ENCODE results near the gene NUB1. TPM values are rescaled to one million over a fixed set of nuclear protein-coding genes. Genes with fewer than 3 reads are reported as not detected.

NUB1 gene
- total and polyA plus RNA-seq, 12 donors, result 22.5 to 127 (median 48.6) TPM

DNA sequence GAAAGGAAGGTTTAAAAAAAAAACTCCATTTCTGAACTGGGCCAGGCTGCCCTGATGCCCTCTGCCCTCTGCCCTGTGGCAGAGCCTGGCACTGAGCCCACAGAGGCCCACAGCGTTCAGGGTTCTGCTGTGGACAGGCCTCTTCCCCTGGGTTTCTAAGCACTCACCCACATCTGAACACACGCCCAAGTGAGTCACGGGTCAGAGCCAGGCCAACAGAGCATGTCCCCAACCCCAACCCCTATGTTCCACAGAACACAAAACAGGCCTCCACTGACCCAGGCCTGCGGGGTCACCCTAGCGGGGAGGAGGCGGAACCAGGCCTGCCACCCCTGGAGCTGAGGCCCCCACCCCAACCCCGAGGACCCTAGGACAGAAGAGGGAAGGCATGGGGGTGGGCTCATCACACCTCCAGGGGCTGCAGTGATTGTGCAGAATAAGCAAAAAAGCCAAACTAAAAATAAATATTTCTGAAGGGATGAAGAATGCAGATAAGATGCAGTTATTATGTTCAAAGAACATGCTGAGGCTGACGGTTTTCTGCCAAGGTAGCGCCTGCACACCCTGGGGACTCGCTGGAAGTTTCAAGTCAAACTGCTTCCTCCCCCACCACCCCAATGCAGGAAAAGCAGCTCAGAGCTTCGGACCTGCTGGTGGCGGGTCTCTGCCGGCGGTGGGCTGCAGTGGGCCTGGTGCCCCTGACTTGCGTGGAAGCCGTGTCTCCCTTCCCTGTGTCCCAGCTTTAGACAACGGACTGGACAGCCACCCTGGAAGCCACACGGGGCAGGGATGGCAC lies 62.8 kb downstream of the NUB1 start:
- peak in 5 of 7 donors; percentile 37 to 65 (median 49) for DNase-seq
- Histone ChIP-seq H3K27me3 (peaks cover 12% of the 10 kb centered on the region), H3K4me3 (no peak overlapping the region), H3K9me3 (replicated peaks in 1 of 3) (no peaks in the 10 kb centered on the region), H3K27ac (peak overlapping the region in 2 of 5 donors; percentile 2 to 85), H3K36me3 (replicated peaks in 1 of 2) (no peaks in the 10 kb centered on the region), H3K4me1 (replicated peaks in 1 of 2) (peaks cover 2 to 4% of the 10 kb centered on the region in 2 donors)
- no peak for TF ChIP-seq POLR2A (IDR thresholded peaks at IDR 0.05)
- TF ChIP-seq, protein P1, sequence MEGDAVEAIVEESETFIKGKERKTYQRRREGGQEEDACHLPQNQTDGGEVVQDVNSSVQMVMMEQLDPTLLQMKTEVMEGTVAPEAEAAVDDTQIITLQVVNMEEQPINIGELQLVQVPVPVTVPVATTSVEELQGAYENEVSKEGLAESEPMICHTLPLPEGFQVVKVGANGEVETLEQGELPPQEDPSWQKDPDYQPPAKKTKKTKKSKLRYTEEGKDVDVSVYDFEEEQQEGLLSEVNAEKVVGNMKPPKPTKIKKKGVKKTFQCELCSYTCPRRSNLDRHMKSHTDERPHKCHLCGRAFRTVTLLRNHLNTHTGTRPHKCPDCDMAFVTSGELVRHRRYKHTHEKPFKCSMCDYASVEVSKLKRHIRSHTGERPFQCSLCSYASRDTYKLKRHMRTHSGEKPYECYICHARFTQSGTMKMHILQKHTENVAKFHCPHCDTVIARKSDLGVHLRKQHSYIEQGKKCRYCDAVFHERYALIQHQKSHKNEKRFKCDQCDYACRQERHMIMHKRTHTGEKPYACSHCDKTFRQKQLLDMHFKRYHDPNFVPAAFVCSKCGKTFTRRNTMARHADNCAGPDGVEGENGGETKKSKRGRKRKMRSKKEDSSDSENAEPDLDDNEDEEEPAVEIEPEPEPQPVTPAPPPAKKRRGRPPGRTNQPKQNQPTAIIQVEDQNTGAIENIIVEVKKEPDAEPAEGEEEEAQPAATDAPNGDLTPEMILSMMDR (IDR thresholded peaks at IDR 0.05), result no peak
- 60 to 71% (median 65%) methylated on average over 17 to 18 of the region's 18 CpGs for WGBS, 4 donors
- intact Hi-C loops (cut with DNase I), result no loop called here

DNA sequence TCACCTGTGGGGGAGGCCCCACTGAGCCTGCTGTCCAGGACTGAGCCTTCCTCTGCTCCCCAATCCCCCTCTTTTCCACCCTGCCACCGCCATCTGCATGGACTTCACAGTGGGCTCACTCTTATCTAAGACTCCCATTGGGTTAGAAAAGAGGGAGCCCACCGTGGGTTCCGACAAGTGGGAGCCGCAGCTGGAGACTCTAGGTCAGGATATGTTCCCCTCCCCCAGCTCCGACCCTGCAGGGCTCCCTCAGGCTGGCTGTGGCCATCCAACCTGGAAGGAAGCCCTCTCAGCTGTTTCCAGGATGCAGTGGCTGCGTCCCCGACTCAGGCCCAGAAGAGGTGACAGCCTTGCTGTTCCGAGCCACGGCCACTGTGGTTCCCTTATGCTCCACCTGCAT lies 63.4 kb downstream of the NUB1 start:
- no peak for DNase-seq
- 71 to 86% (median 80%) methylated on average over 5 to 9 of the region's 9 CpGs for WGBS, 4 donors
- Histone ChIP-seq H3K4me3 (no peak overlapping the region), H3K27me3 (peaks cover 18% of the 10 kb centered on the region), H3K4me1 (replicated peaks in 1 of 2) (peaks cover 8 to 10% of the 10 kb centered on the region in 2 donors), H3K9me3 (replicated peaks in 1 of 3) (no peaks in the 10 kb centered on the region), H3K36me3 (replicated peaks in 1 of 2) (no peaks in the 10 kb centered on the region), H3K27ac (peak overlapping the region in 1 of 5 donors; percentile 85)
- intact Hi-C loops (cut with DNase I), result no loop called here
- TF ChIP-seq, protein P1 (IDR thresholded peaks at IDR 0.05), result no peak
- TF ChIP-seq POLR2A (IDR thresholded peaks at IDR 0.05), result no peak

DNA sequence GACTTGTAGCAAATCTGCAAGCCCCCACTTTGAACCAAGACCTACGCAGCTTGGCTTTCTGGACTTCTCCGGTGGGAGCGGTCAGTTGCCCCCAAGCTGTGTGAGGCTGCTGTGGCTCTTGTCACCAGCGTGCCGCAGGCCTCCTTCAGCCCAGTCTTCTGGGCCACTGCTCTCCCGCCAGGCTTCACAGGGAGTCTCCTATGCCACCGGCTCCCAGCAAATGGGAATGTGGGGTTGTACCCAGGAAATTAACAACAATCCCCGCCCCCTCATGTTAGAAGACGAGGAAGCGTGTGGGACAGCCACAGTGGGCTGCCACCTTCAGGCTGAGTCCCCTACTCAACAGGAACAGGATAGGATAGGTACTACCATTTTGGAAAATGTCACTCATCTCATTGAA lies 64.0 kb downstream of the NUB1 start:
- TF ChIP-seq POLR2A (IDR thresholded peaks at IDR 0.05), result no peak
- TF ChIP-seq, protein P1 (IDR thresholded peaks at IDR 0.05), result no peak
- WGBS, 4 donors, result 90 to 95% (median 94%) methylated on average over 9 to 10 of the region's 10 CpGs

DNA sequence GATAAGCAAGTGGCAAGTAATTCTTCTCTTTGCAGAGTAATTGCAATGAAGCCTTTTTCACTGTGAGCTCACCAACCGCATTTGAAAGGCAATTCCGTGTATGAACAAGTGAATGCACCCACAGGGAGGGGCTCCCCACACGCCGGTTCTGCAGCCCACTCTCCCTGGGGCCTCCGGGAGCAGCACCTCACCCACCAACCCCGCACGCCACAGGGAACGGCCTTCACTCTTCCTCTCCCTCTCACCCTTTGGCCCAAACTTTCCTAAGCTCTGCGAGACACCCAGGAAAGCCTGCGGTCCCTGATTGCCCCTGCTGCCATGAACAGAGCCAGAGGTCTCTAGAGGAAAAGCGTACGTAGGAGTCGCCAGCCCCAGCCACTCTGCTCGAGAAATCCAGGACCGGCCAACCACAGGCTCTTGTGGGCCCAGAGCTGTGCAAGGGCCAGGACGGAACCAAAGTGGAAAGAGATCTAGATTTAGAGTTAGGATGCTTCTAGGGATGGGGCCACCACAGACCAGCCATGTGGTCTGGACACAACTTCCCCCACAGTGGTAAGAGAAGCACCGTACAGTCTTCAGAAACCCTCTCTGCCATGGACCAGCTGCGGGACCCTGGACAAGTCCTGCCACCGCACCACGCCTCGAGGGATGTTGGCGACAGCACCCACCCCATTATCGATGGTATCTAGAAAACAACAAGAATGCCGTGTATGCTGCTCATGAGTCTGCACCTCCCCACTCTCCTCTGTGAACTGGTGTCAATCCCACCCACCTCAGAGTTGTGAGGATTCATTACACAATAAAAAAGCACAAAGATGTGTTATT lies 64.7 kb downstream of the NUB1 start:
- H3K4me3 ChIP-seq, result no peak overlapping the region

More for the DNA sequence above, 64.0 kb downstream of the NUB1 start:
- peaks cover 8 to 15% of the 10 kb centered on the region in 2 donors for H3K4me1 ChIP-seq (replicated peaks in 1 of 2)
- H3K27me3 ChIP-seq, result peaks cover 24% of the 10 kb centered on the region
- no peaks in the 10 kb centered on the region for H3K9me3 ChIP-seq (replicated peaks in 1 of 3)
- intact Hi-C loops (cut with DNase I), result no loop called here
- DNase-seq, result no peak
- no peak overlapping the region for H3K4me3 ChIP-seq
- H3K36me3 ChIP-seq (replicated peaks in 1 of 2), result no peaks in the 10 kb centered on the region
- peak overlapping the region in 1 of 5 donors; percentile 85 for H3K27ac ChIP-seq

More for the DNA sequence above, 64.7 kb downstream of the NUB1 start:
- Histone ChIP-seq H3K9me3 (replicated peaks in 1 of 3) (no peaks in the 10 kb centered on the region), H3K27me3 (peaks cover 30% of the 10 kb centered on the region), H3K27ac (no peak overlapping the region), H3K36me3 (replicated peaks in 1 of 2) (no peaks in the 10 kb centered on the region), H3K4me1 (replicated peaks in 1 of 2) (peaks cover 8 to 15% of the 10 kb centered on the region in 2 donors)
- no peak for DNase-seq
- 89 to 94% (median 91%) methylated on average over 21 to 24 of the region's 24 CpGs for WGBS, 4 donors
- TF ChIP-seq POLR2A (IDR thresholded peaks at IDR 0.05), result no peak
- TF ChIP-seq, protein P1 (IDR thresholded peaks at IDR 0.05), result no peak
- intact Hi-C loops (cut with DNase I), result no loop called here
